D341Med (cell line): ENCODE measurements around the gene COX6B2.
A peak's percentile ranks its signal among the peaks of the same experiment; 100 is the strongest.
"Not testable (repeated sequence)": the region's sequence is repeated elsewhere in the genome, so short reads cannot be mapped to it uniquely, and the experiment has no call there.

Experiments
- DNase-seq: peaks from one replicate; pipeline ENCODE4 v3.0.0; 2012; ENCODE audit warnings: low spot score

The COX6B2 gene

DNA sequence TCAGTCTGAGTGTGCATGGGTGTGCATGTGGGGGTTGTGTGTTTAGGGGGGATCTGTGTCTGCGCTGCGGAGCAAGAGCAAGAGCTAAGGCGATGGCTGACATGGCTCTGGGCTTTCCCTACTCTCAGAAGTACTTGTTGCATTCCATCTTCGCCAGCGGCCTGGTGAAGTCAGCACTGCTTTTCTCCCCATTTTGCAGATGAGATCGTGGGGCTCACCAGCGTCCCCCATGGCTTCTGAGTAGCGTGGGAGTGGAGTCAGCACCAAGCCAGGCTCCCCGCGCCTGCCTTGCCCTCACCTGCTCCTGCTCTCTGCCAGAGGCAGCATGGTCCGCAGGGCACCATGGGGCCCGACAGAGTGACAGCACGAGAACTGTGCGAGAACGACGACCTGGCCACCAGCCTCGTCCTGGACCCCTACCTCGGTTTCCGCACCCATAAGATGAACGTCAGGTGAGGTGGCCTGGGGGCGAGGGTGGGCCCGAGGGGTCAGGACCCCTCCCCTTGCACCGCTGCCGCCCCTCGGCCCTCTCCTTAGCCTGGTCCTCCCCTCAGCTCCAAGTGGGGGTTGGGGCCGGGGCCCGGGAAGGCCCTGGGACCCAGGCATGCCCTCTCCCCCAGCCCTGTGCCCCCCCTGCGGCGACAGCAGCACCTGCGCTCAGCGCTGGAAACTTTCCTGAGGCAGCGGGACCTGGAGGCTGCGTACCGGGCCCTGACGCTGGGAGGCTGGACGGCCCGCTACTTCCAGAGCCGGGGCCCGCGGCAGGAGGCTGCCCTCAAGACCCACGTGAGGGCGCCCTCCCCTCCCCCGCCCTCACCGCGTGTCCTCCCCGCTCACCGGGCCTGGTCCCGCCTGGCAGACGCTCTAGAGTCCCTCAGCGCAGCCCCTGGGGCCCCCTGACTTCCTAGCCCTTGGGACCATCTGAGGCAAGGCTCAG is 12.7 kb downstream of the COX6B2 start:
- DNase-seq = no peak

DNA sequence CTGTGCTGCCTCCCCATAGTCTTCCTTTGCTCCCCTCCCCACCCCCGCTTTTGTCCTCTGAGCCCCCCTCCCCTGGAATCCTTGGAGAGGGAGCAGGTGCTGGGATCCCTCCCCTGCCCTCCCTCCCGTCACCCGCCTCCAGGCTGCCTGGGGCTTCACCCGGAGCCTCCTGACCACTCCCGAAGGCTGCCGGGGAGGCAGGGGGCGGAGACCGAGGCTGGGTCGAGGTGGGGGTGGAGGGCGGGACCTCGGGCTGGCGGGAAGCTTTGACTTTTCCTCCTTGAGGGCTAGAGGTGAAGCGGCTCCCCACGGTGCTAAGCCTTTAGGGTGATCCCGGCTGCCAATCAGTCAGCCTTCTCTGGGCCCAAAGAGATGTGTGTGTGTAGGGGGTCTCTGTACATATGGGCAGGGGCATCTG is 13.3 kb downstream of the COX6B2 start:
- peak; percentile 91 for DNase-seq

DNA sequence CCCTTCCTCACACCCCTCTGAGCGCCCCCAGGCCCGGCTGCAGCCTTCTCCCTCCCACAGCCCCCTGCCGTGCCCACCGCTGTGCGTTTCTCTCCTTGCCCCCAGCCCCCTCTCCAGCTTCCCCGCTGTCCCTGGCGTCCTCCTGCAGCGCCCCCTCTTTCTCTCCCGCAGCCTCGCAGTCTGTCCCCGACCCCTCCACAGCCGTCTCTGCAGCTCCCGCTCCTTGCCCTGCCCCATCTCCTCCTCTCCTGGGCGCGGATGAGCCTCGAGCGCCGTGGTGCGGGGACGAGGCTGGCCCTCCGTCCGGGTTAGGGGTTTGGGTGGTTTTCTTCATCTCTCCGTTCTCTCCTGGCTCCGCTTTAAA is 13.8 kb downstream of the COX6B2 start:
- DNase-seq = peak; percentile 69

DNA sequence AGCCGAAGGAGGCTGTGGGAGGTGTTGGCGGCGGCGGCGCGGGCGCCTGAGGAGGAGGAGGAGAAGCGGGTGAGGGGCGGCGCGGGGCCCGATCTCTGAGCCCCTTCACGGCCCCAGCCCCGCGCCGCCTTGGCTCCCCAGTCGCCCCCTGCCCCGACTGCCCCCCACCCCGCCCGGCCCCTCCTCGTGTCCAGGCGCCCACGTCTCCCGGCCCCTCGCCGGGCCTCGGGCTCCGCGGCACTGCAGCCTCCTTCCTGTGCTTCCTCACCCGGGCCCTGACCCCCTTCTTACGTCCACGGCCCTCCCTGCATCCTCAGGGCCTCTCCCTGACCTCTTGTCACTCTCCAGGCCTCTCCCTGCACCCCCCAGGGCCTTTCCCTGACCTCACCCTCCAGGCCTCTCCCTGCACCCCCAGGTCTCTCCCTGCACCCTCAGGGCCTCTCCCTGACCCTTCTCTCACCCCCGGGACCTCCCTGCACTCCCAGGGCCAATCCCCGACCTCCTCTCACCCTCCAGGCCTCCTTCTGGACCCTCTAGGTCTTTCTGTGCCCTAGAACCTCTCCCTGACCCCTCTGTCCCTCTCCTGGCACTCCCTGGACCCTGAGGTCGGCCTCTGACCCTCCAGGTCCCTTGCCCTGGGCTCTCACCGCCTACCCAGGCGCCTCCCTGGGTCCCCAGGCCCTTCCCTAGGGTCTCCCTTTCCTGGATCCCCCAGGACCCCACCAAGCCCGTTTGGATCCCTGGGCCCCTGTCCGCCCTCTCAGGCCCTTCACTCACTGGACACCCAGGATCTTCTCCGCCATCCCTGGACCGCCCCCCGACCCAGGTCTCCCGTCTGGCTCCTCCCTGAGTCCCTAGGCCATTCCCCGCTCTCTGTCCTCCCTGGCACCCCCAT is 14.4 kb downstream of the COX6B2 start:
- DNase-seq = no peak

DNA sequence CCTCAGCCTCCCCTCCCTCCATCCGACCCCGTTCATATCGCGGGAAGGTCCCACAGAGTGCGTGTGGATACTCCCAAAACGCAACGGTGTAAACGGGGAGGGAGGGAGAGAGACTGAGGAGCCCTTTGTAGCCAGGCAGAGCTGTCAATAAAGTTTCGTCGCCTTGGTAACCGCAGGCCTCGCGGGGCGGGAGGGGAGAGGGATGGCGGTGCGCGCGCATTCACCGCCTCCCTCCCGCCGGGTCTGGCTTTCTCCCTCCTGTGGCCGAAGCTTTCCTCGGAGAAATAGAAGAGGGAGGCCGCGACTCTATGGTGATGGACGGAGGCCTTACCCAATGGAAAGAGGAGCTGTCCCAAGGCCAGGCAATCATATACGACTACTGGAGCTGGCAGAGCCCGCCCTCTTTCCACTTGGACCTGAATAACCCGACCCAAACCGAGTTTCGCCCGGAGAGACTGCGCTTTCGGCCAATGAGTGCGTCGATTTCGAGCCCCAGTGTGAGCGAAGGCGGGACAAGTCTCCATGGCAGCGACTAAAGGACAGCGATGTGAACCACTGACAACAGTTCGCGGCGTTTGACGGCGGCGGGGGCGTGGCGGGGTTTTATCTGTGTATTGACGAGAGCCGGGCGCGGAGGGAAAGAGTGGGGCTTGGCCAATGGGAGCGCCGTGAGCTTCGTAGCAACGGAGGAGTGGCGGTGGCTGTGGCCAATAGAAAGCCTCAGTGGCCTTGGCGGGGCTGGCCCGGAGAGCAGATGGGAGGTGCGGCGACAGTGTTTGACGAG is 15.2 kb downstream of the COX6B2 start, which contains the start of gene KMT5C:
TSS of gene KMT5C (plus strand) at position 772 of the 784 bp plus-strand sequence. CDS start 2,061 bp downstream, outside the sequence.
- DNase-seq = peak; percentile 98

DNA sequence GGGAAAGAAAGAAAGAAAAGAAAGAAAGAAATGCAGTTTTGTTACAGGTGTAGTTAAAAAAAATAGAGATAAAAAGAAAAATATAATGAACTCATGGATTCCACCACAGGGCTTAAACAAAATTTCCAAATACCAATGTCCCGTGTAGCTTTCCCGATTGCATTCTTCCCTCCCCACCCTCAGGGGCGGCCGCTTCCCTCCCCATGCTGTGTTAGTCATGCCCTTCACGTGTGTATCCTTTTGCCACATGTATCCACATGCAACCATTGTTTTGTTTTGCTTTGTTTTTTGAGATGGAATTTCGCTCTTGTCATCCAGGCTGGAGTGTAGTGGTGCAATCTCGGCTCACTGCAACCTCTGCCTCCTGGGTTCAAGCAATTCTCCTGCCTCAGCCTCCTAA is 18.4 kb downstream of the COX6B2 start:
- DNase-seq = no peak

DNA sequence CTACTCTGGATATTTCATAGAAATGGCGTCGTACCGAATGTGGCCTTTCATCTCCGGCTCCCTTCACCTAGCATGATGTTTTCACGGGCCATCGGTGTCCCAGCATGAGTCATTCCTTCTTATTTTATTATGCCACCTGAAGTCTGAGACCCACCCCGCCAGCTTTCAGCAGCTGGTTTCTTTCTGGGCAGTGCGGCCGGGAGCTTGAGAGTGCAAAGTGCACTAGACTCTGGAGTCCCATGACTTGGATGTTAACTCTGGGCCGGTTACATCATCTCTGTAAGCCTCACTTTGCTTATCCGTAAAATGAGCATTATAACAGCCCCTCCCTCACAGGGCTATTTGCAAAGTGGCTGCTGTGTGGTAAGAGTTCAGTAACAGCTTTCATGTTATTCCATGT is 20.6 kb downstream of the COX6B2 start:
- no peak for DNase-seq

DNA sequence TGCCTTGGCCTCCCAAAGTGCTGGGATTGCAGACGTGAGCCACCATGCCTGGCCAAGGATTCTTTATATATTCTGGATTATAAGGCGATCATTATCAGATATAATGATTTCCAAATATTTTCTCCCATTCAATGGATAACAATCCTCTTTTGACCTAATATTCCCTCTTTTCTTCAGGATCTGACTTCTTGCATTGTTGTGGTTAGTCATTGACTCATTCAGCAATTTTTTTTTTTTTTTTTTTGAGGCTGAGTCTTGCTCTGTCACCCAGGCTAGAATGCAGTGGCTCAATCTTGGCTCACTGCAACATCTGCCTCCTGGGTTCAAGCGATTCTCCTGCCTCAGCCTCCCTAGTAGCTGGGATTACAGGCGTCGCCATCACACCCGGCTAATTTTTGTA is 24.7 kb downstream of the COX6B2 start:
- DNase-seq = not testable (repeated sequence)

DNA sequence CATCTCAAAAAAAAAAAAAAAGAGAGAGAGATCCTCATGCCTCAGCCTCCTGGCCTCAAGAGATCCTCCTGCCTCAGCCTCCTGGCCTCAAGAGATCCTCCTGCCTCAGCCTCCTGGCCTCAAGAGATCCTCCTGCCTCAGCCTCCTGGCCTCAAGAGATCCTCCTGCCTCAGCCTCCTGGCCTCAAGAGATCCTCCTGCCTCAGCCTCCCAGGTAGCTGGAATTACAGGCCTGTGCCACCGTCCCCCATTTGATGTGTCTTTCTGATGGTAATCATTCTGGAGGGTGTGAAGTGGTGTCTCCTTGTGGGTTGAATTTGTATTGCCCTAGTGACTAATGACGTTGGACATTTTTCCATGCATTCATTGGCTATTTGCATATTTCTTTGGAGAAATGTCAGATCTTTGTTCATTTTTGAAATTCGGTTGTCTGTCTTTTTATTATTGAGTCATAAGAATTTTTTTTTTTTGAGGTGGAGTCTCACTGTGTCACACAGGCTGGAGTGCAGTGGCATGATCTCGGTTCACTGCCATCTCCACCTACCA is 25.7 kb downstream of the COX6B2 start:
- DNase-seq = not testable (repeated sequence)

DNA sequence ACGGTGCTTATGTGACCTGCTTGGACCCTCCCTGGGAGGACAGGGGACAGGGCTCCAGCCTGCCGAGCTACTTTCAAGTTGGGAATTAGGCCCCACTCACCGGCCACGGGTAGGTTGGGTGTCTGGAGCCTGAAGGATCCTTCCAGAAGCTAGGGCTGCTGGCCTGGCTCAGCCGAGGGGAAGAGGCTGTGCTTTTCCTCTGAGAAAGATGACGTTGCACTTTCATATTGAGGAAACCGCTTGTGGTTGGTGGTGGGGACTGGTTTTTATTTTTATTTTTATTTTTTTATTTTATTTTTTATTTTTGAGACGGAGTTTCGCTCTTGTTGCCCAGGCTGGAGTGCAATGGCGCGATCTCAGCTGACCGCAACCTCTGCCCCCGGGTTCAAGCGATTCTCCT is 29.3 kb downstream of the COX6B2 start, which contains the start of gene TMEM150B:
TSS of gene TMEM150B (minus strand) at position 170 of the 400 bp plus-strand sequence. CDS start 4,305 bp downstream, outside the sequence.
- no peak for DNase-seq

DNA sequence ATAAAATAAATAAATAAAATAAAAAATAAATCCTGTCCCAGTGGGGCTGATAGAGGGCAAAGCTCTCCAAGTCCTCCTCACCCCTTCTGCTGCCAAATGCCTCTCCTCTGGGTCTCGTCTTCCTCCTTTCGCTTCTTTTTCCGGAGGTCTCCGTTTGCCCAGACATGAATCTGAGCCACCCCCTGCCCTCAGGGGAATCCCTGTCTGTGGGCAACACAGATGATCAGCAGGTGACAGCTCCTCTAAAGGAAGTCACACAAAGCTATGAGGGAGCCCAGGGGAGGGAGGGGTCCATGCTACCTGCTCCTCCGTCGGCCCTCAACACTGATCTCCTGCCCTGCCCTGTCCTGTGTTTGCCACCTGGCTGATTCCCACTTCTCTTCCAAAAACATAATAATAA is 29.9 kb downstream of the COX6B2 start:
- DNase-seq = no peak

DNA sequence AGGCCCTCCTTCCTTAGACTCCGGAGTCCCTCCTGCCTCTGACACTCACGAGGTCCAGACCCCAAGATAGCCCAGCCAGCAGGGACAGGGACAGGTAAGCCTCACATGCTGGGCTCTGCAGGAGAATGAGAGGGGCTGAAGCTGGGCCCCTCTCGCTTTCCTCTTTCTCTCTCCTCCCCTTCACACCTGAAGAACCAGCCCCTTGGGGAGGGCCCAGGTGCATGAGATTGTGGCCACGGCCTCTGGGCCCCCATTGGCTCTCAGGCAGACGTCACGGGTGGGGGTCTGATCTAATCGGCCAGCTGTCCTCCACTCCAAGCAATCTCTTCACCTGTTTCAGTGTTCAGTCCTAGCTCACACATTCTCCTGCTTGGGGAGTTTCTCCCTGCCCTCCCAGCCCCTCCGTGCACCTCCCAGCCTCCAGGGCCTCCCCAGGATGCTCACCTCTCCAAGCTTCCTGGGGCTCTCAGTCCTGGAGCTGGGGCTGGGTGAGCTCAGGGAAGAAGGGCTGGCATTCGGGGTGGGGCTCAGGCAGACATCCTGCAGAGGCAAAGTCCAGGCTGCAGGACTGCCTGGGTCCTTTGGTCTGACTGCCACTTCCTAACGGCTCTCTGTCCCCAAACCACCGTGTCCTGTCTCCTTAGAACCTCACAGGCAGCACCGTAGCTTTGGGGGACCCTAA is 32.2 kb downstream of the COX6B2 start:
- no peak for DNase-seq

DNA sequence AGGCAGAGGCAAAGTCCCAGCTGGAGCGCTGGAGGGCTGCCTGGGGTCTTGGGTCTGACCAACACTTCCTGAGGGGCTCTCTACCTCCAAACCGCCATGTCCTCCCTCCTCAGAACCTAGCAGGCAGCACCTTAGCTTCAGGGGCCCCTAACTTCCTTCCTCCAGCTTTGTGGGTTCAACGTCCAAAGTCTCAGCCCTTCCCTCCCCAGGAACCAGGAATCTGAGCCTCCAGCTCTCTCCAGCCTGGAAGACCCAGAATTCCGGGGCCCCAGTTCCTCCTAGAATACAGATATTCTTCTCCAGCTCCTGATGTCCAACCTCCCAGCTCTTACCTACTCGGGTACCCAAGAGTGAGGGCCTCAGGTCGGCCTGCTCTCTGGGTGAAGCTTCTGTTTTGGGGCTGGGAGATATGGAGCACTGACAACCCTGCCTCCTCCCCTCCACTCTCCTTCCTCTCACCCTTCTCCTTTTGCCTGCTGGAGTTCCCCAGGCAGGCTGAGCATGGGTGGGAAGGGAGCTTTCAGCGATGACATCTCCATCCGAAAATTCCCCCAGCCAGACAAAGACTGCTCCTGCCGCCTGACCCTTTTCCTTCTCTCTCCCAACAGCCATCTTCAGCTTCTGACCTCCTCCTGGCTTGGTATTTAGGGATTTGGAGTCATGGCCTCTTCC is 32.9 kb downstream of the COX6B2 start:
- DNase-seq = no peak

DNA sequence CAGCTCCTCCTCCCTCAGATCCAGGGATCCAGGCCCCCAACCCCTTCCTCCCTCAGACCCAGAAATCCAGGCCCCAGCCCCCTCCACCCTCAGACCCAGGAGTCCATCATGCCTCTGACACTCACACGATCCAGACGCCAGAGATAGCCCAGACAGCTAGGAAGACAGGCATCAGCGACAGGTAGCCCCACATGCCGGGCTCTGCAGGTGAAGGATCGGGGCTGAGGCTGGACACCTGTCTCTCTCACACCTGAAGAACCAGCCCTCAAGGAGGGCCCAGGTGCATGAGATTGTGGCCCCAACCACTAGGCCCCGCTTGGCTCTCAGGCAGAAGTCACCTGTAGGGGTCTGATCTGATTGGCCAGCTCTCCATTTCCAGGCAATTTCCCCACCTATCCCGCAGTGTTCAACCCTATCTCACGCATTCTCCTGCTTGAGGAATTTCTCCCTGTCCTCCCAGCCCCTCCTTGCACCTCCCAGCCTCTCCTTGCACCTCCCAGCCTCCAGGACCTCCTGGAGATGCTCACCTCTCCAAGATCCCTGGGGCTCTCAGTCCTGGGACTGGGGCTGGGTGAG is 33.6 kb downstream of the COX6B2 start:
- no peak for DNase-seq

DNA sequence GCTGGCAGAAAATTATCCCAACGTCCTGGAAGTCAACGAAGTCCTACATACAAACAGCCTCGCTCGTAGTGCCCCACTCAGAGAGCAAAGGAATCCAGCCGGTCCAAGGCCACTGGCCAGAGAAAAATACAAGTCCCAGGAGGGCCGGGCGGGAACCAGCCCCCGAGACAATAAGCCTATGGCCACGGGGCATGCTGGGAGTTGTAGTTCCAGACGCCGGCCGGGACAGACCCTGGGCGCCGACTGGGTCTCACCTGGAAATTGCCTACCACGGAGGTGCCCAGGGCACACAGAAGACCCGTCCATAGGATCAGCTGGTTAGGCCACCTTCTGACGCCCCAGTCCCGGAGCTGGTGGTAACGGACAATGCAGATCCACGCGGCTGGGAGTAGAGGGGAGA is 34.7 kb downstream of the COX6B2 start:
- peak; percentile 80 for DNase-seq

DNA sequence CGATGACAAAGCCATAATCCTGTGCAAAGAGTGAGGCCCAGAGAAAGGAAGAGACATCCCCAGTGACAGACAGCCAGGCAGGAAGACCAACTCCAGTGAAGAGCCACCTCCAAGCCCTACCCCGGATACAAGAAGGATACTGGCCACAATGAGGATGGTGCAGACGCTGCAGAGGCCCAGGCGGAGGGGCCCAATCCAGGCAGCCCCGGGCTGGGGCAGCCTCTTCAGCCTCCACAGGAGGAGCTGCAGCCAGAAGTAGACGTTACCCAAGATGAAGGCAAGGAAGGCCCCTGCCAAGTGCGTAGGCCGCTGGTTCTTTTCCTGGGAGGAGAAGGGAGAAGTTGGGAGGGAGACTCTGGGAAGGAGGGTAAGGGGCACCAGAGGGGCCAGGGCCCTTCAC is 37.9 kb downstream of the COX6B2 start:
- DNase-seq = no peak

DNA sequence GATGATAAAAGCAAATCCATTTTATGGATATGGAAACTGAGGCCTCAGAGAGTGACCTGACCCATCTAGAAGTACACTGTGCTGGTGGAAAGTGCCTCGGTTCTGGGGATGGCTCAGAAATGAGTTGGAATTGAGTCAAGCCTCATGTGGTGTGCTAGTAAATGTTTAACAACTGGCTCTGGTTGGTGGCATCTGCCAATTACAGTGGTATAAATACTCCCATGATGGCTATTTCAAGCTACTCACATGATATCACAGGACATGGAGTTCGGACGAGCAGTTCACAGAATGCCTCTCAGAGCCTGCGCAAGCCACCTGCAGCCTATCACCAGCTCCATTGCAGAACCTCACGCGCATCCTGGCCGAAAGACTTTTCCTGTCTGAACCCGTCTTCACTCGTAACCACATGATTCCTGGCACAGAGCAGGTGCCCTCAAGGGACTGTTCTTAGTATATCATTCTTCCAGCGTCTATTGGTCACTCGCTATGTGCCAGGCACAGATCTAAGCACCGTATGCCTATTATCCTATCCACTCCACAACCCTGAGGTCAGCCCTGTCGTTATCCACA is 38.5 kb downstream of the COX6B2 start:
- no peak for DNase-seq

DNA sequence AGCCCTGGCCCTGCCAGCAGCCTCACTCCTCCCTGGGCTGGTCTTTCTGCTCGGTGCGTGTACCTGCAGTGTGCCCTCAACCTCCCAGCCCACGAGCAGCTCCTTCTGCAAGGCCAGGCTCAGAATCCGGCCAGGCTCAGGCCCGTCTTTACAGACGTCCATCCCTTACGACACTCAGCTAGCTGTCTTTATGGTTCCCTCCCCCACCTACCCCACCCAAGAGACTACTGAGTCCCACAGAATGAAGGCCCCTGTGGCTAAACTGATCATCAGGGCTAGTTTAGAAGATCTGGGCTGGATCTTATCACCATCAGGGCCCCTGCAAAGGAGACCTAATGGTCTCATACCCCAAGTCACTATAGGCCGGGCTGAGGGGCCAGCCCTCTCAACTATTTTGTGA is 40.1 kb downstream of the COX6B2 start:
- no peak for DNase-seq

DNA sequence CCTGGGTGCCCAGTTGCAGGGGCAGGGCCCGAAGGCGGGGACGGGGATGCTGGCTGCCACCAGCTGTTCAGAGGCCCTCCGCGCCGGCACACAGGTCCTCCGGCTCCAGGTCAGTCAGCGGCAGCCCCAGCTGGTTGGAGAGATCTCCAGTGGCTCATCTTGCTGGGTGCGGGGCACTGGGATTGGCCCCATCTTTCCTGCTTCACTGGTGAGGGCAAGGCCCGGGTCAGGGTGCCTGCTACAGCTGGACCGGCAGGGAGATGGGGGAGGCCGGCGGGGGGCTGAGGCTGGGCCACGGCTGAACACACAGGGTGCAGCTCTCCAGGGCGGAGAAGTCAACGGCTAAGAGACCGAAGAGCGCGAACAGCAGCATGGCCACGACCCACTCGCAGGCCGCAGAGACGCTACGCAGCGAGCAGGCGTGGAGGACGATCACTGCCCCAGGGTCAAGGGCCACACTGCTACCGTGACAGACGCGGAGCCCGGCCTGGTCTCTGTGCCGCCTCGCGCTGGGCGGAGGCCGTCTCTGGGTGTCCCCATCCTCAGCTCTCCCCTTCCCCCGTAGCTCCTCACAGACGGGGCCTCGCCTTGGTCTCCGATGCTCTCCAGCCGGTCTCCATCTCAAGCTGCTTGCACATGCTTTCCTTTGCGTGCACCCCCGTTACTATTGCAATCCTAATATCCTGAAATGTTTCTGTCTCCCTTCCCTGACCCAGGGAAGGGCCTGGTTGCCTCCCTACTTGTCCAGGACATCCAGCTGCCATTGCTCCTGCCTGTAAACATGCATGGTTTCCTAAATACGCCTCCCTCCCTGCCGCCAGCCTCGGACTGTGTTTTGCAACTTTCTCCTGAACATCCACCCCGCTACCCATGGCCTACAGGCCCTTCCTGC is 41.7 kb downstream of the COX6B2 start:
- DNase-seq = peak; percentile 34
